Mucosa of descending colon (tissue), 3 donors: ENCODE data around the gene NUPR1. TPM values are rescaled to one million over a fixed set of nuclear protein-coding genes. Genes with fewer than 3 reads are reported as not detected.
A peak's percentile ranks its signal among the peaks of the same experiment; 100 is the strongest.

Experiments
- ATAC-seq: fragments of 200-7000 bp; cut with Tn5 transposase; one replicate; pipeline ENCODE4 v1.9.1; 2020; ENCODE audit warnings: mild to moderate bottlenecking, moderate library complexity
- DNase-seq, 3 donors: peaks; one replicate each; pipeline ENCODE4 v3.0.0-alpha.2; 2020
- H3K36me3 ChIP-seq: fragments of 200-600 bp; one replicate; pipeline ENCODE4 v1.8.0; 2021; ENCODE audit warnings: low read depth, mild to moderate bottlenecking
- H3K4me1 ChIP-seq: fragments of 200-600 bp; one replicate; pipeline ENCODE4 v1.8.0; 2021; ENCODE audit warnings: low read depth, mild to moderate bottlenecking
- H3K4me3 ChIP-seq: fragments of 200-600 bp; one replicate; pipeline ENCODE4 v1.8.0; 2021; ENCODE audit warnings: mild to moderate bottlenecking
- H3K9me3 ChIP-seq: fragments of 200-600 bp; one replicate; pipeline ENCODE4 v1.8.0; 2021; ENCODE audit warnings: mild to moderate bottlenecking
- CTCF ChIP-seq: fragments of 200-600 bp; IDR thresholded peaks from one replicate; pipeline ENCODE4 v1.8.0; 2022; ENCODE audit warnings: antibody characterized with exemption, mild to moderate bottlenecking
- intact Hi-C, 2 donors: fragments of 100-400 bp; cut with DNase I in 1 of 2; cut with micrococcal nuclease in 1 of 2; formaldehyde crosslinking; loops; one replicate each; pipeline versions ENCODE4 v1.11.0 to v1.11.1; 2022; cut with DNase I, micrococcal nuclease
- total RNA-seq, 3 donors: library from RNA; stranded (reverse); fragmentation: NEBNext Ultra II Directional in 2 of 3; extraction: Animal tissue kit (Norgen Biotek cat#: 25700) in 2 of 3; gene quantifications; one replicate each; pipeline versions ENCODE4 v1.2.1 to v1.2.4, GENCODE V29; 2021 to 2023
- donor health status: DM: no; HTN: no; CAD: no; lungs with moderate emphysema.
- donor health status: DM: no; HTN: no; CAD: no.
- donor health status: DM: no; HTN: yes; CAD: no.

NUPR1 gene
- total RNA-seq, 3 donors from 2014 or later = 51.7 to 145 (median 129) TPM

DNA sequence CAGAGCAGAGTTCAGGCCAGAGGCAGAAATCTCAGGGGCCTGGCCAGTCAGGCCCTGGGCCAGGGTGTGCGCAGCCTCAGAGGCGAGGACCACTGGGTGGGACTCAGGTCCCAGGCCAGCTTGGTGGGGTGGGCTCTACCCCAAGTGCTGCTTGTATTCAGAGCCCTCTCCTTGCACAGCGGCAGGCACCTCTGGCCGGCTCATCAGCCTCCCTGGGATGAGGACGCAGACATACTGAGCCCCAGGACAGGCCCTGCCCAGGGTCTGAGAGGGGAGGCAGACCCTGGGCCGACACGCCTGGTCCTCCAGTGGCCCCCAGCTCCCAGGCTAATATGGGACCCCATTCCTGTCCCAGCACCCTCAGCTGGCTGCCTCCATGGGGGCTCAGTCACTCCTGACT lies 24.5 kb downstream of the NUPR1 start:
- ATAC-seq = no peak
- no peak for TF ChIP-seq CTCF
- H3K9me3 ChIP-seq = no peaks in the 10 kb centered on the region
- no peaks in the 10 kb centered on the region for H3K36me3 ChIP-seq
- intact Hi-C loops = no loop called here
- H3K4me3 ChIP-seq = no peak overlapping the region
- H3K4me1 ChIP-seq = no peaks in the 10 kb centered on the region
- DNase-seq = no peak

DNA sequence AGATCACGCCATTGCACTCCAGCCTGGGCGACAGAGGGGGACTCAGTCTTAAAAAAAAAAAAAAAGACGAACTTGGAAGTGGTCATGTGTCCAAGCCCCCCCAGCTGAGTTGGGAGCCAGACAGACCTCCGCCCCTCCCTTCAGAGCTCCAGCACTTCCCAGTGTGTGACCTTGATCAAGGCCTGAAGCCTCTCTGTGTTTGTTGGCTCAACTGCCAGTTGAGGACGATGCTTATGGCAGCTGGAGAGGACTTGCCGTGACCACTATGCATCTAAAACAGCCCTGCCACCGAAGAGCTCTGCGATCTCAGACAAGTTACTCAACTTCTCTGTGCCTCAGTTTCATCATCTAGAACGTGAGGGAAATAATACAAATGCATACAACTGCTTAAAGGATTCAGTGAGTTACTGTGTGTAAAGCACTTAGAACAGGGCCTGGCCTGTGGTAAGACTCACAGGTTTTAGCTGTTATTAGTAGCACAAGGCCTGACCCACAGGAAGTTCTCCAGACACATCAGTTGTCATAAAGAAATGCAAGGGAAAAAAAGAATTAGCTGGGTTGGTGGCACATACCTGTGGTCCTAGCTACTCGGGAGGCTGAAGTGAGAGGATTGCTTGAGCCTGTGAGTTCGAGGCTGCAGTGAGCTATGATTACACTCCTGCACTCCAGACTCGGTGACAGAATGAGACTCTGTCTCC lies 25.1 kb downstream of the NUPR1 start:
- Histone ChIP-seq H3K9me3 (no peaks in the 10 kb centered on the region), H3K36me3 (no peaks in the 10 kb centered on the region), H3K4me1 (no peaks in the 10 kb centered on the region), H3K4me3 (no peak overlapping the region)
- no peak for TF ChIP-seq CTCF
- intact Hi-C loops = no loop called here
- no peak for DNase-seq
- ATAC-seq = no peak

GRCh38 chr16:28511801-28512789 lies 26.7 kb downstream of the NUPR1 start:
- Histone ChIP-seq H3K4me1 (no peaks in the 10 kb centered on the region), H3K9me3 (no peaks in the 10 kb centered on the region), H3K4me3 (no peak overlapping the region), H3K36me3 (no peaks in the 10 kb centered on the region)
- TF ChIP-seq CTCF = no peak
- peak; percentile 25 for ATAC-seq
- DNase-seq = no peak
- intact Hi-C loops = no loop called here

- Histone ChIP-seq H3K4me1 (no peaks in the 10 kb centered on the region), H3K4me3 (no peak overlapping the region), H3K9me3 (no peaks in the 10 kb centered on the region), H3K36me3 (no peaks in the 10 kb centered on the region)
- intact Hi-C loops = no loop called here
- no peak for TF ChIP-seq CTCF
- no peak for DNase-seq
- no peak for ATAC-seq
These were observed 27.7 kb downstream of the NUPR1 start for GRCh38 chr16:28511031-28511430.

- no peak for ATAC-seq
- Histone ChIP-seq H3K36me3 (no peaks in the 10 kb centered on the region), H3K9me3 (no peaks in the 10 kb centered on the region), H3K4me1 (no peaks in the 10 kb centered on the region), H3K4me3 (no peak overlapping the region)
- no peak for TF ChIP-seq CTCF
- intact Hi-C loops = no loop called here
- DNase-seq = no peak
These were observed 33.2 kb downstream of the NUPR1 start for GRCh38 chr16:28505489-28506137.
